ENCODE data around the gene AADACL4.

AADACL4 gene

GRCh38 chr1:12703821-12704451, 60.1 kb downstream of the AADACL4 start:
- H3K4me3 ChIP-seq (ENCODE audit: low read length), result no peak overlapping the region
- DNase-seq (ENCODE audit: low read depth), result no peak
- no peak for TF ChIP-seq CTCF (conservative IDR thresholded peaks at IDR 0.05; ENCODE audit: low read length)

DNA sequence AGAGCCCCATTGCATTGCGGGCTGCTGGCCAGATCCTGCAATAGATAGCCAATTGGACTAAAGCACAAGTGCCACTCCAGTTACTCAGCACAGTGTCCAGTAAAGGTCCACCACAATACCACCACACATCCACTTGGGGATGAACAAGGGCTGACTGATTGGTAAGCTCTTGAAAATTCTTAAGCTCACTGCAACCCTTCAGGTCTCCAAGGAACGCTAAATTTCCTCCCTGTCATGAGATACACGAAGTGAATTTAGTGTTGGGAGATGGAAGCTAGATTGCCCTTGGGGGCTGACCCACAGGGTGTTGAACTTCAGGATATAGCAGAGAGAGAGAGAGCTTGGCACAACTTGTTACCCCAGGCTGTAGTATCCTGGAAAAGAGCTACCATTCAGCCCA, 62.2 kb downstream of the AADACL4 start:
- peak; percentile 18 for DNase-seq (ENCODE audit: low read depth)
- TF ChIP-seq CTCF (conservative IDR thresholded peaks at IDR 0.05; ENCODE audit: low read length), result no peak
- no peak overlapping the region for H3K4me3 ChIP-seq (ENCODE audit: low read length)

GRCh38 chr1:12708396-12709090, 64.7 kb downstream of the AADACL4 start:
- H3K4me3 ChIP-seq (ENCODE audit: low read length), result no peak overlapping the region
- no peak for DNase-seq (ENCODE audit: low read depth)
- TF ChIP-seq CTCF (conservative IDR thresholded peaks at IDR 0.05; ENCODE audit: low read length), result no peak

DNA sequence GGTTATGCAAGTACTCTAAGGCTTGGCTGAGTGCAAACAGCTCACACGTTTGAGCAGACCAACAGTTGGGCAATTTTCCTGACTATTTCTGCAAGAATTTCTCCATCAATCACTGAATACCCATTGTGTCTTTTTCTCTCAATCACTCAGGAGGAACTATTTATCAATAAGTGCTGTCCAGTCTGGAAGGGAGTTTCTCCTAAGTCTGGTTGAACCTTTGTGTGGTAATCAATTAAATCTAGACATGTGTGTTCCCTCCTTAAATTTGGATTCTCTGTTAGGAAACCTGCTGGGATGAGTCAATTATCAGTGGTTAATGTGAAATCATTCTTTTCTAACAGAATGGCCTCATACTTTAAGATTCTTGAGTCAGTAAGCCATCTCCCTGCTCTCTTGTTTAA, 65.2 kb downstream of the AADACL4 start:
- H3K4me3 ChIP-seq (ENCODE audit: low read length), result no peak overlapping the region
- peak; percentile 83 for DNase-seq (ENCODE audit: low read depth)
- TF ChIP-seq CTCF (conservative IDR thresholded peaks at IDR 0.05; ENCODE audit: low read length), result no peak

- no peak overlapping the region for H3K4me3 ChIP-seq (ENCODE audit: low read length)
- peak; percentile 64 for DNase-seq (ENCODE audit: low read depth)
- no peak for TF ChIP-seq CTCF (conservative IDR thresholded peaks at IDR 0.05; ENCODE audit: low read length)
Observed at GRCh38 chr1:12709696-12710095, 65.8 kb downstream of the AADACL4 start.

GRCh38 chr1:12711536-12711935, 67.7 kb downstream of the AADACL4 start:
- peak; percentile 84 for DNase-seq (ENCODE audit: low read depth)
- no peak for TF ChIP-seq CTCF (conservative IDR thresholded peaks at IDR 0.05; ENCODE audit: low read length)
- H3K4me3 ChIP-seq (ENCODE audit: low read length), result no peak overlapping the region

- peak; percentile 49 for DNase-seq (ENCODE audit: low read depth)
- no peak for TF ChIP-seq CTCF (conservative IDR thresholded peaks at IDR 0.05; ENCODE audit: low read length)
- no peak overlapping the region for H3K4me3 ChIP-seq (ENCODE audit: low read length)
Observed at GRCh38 chr1:12712076-12712475, 68.2 kb downstream of the AADACL4 start.
